Skeletal muscle satellite cell (primary cell): ENCODE results near the gene RBM33.
"Not testable (repeated sequence)": the region's sequence is repeated elsewhere in the genome, so short reads cannot be mapped to it uniquely, and the experiment has no call there.

Experiments
- H3K27me3 ChIP-seq: 2 replicates; pipeline ENCODE4 v1.7.0; 2013; ENCODE audit warnings: low read length; ENCODE audit not compliant: control insufficient read depth, insufficient read depth
- H3K36me3 ChIP-seq: 2 replicates; pipeline ENCODE4 v1.7.0; 2013; ENCODE audit warnings: mild to moderate bottlenecking, control low read depth, low read length; ENCODE audit not compliant: insufficient read depth
- H3K4me1 ChIP-seq: 2 replicates; pipeline ENCODE4 v1.7.0; 2013; ENCODE audit warnings: low read length; ENCODE audit not compliant: control insufficient read depth, insufficient read depth
- H3K4me2 ChIP-seq: 2 replicates; pipeline ENCODE4 v1.7.0; 2013; ENCODE audit warnings: mild to moderate bottlenecking, low read length
- H3K4me3 ChIP-seq: 2 replicates; pipeline ENCODE4 v1.7.0; 2013; ENCODE audit warnings: low read length
- H3K9ac ChIP-seq: 2 replicates; pipeline ENCODE4 v1.7.0; 2013; ENCODE audit warnings: mild to moderate bottlenecking, low read depth, low read length, moderate library complexity
- H3K9me3 ChIP-seq: replicated peaks from 2 replicates; pipeline ENCODE4 v1.7.0; 2013; ENCODE audit warnings: mild to moderate bottlenecking, control low read depth, low read length

Gene RBM33

DNA sequence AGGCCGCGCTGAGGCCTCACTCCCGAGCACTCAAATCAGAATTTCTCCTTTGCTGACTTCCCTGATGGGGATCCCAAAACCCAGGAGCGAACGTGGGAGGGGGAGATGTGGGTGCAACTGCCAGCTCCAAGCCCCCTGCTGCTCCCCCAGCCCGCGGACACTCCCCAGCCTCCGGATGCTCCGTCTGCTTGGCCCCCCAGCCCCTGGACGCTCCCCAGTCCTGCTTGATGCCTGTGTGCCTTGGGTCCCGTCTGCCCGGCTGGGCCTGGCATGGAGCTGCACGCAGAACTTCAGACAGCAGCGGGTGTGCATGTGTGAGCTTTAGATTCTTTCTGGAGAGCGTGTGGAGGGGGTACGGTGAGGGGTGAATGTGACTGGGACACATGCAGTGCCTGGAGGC, 172.5 kb downstream of the RBM33 start:
- Histone ChIP-seq H3K36me3 (no peaks in the 10 kb centered on the region), H3K4me1 (peaks cover 3% of the 10 kb centered on the region), H3K4me3 (no peak overlapping the region), H3K4me2 (no peak overlapping the region), H3K27me3 (peaks cover 30% of the 10 kb centered on the region), H3K9me3 (no peaks in the 10 kb centered on the region), H3K9ac (no peak overlapping the region)

DNA sequence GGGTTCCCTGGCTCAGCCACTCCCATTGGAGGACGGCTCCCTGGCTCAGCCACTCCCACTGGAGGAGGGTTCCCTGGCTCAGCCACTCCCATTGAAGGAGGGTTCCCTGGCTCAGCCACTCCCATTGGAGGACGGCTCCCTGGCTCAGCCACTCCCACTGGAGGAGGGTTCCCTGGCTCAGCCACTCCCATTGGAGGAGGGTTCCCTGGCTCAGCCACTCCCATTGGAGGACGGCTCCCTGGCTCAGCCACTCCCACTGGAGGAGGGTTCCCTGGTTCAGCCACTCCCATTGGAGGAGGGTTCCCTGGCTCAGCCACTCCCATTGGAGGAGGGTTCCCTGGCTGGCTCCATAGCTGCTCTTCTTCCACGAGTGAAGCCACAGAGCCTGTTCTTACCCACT, 173.1 kb downstream of the RBM33 start:
- H3K27me3 ChIP-seq = peaks cover 25% of the 10 kb centered on the region
- H3K36me3 ChIP-seq, H3K9me3 ChIP-seq, H3K9ac ChIP-seq, H3K4me2 ChIP-seq, H3K4me3 ChIP-seq, H3K4me1 ChIP-seq: not testable (repeated sequence)

DNA sequence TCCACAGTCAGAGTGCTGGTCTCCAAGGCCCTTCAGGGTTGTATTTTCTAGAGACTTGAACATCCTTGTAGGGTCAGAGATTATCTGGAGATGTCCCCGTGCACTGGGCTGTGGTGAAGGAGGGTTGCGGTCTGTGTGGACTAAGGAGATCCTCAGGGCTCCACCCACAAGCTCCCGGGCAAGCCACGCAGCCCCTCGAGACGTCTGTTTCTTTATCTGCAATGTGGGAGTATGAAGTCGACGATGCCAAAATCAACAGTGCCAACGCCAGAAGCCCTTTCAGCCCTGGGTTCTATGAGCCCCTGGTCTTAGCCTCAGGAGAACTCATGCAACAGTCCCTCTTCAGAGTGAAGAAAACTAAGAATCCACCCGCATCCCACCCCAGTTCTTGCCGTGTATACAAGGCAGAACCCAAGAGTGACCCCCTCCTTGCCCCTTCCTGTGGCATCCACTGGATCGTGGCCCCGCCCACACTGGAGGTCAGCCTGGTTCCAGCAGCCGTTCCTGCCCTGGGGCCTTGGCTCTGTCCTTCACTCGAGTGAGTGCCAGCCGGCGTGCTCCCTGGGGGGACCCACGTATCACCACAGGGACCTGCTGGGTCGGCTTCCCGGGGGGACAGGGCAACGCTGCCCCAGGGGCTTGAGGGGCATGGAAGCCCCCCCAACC, 173.8 kb downstream of the RBM33 start:
- Histone ChIP-seq H3K36me3 (no peaks in the 10 kb centered on the region), H3K27me3 (peaks cover 17% of the 10 kb centered on the region)

DNA sequence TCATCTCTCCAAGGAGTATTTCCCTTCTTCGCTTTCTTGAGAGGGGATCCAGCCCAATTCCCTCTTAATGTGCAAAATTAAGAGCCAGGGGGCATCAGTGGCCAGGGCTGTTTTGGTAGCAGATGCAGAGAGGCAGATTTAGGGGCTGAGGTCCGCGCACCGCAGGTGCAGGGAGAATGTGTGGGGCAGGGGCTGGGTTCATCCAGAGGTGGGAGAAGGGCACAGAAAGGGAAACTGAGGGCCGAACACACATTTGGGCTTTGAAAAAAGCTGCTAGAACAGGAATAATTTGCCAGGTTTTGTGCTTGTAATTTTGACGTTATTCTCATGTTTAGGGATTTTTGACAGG, 174.3 kb downstream of the RBM33 start:
- H3K36me3 ChIP-seq = no peaks in the 10 kb centered on the region
- no peak overlapping the region for H3K4me2 ChIP-seq
- H3K27me3 ChIP-seq = peaks cover 12% of the 10 kb centered on the region
- H3K9me3 ChIP-seq = no peaks in the 10 kb centered on the region
- no peak overlapping the region for H3K9ac ChIP-seq
- no peaks in the 10 kb centered on the region for H3K4me1 ChIP-seq
- H3K4me3 ChIP-seq = no peak overlapping the region

More for the DNA sequence above, 173.8 kb downstream of the RBM33 start:
- Histone ChIP-seq H3K9me3 (no peaks in the 10 kb centered on the region), H3K4me1 (no peaks in the 10 kb centered on the region), H3K4me3 (no peak overlapping the region), H3K4me2 (no peak overlapping the region), H3K9ac (no peak overlapping the region)

DNA sequence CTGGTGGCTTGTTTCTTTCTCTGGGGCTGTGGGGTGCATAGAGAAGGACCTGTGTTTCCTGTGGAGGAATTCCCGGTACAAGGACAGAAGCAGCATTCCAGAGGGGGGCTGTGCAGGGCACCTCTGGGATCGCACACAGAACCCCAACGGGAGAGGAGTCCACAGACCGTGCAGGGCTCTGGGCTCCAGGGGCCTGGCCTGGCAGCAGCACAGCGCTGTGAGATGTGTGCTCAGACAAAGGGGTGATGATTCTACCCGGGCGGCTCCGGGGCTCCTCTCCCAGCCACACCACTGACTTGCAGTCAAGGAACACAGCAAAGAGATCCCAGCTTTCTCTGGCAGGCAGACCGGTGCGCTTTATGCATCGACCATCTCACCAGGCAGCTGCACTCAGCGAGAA, 174.7 kb downstream of the RBM33 start:
- Histone ChIP-seq H3K27me3 (peaks cover 8% of the 10 kb centered on the region), H3K4me2 (no peak overlapping the region), H3K9ac (no peak overlapping the region), H3K4me3 (no peak overlapping the region), H3K9me3 (no peaks in the 10 kb centered on the region), H3K36me3 (no peaks in the 10 kb centered on the region), H3K4me1 (no peaks in the 10 kb centered on the region)

DNA sequence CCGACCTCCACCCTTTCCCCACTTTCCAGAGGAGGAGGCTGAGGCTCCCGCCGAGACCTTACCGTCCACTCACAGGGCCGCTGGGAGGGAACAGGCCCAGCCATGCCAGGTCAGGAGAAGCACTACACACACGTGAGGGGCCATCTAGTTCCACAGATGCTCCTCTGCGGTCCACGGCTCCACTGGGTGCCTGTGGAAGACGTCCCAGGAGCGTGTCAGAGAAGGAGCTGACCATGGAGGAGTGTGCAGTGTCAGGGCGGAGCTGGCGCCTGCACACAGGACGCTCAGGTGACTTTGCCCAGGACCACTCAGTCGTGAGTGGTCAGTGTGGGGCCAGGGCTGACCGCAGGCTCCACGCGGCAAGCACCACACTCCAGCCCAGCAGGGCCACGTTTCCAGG, 175.8 kb downstream of the RBM33 start:
- Histone ChIP-seq H3K9ac (no peak overlapping the region), H3K9me3 (no peaks in the 10 kb centered on the region), H3K4me2 (no peak overlapping the region), H3K4me1 (no peaks in the 10 kb centered on the region), H3K36me3 (no peaks in the 10 kb centered on the region), H3K27me3 (peaks cover 3% of the 10 kb centered on the region), H3K4me3 (no peak overlapping the region)

DNA sequence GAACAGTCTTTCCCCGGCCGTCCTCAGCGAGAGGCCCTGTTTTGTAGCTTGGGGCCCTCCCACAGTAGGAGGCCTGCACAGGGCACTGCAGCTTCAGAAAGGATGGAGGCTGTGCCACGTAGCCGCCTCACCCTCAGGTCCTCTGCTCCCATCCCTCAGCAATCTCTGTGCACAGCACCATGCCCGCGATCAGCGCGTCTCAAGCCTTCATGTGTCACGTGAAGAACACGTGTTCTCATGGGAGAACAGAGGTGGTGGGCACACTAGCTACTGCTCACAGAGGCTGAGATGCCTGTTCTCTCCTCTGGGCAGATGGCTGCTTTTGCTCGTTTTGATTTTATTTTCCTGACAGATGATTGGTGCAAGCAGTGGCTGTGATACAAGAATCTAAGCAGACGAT, 176.3 kb downstream of the RBM33 start:
- Histone ChIP-seq H3K4me2 (no peak overlapping the region), H3K4me1 (no peaks in the 10 kb centered on the region), H3K36me3 (no peaks in the 10 kb centered on the region), H3K9ac (no peak overlapping the region), H3K9me3 (no peaks in the 10 kb centered on the region), H3K27me3 (peaks cover 2% of the 10 kb centered on the region), H3K4me3 (no peak overlapping the region)

DNA sequence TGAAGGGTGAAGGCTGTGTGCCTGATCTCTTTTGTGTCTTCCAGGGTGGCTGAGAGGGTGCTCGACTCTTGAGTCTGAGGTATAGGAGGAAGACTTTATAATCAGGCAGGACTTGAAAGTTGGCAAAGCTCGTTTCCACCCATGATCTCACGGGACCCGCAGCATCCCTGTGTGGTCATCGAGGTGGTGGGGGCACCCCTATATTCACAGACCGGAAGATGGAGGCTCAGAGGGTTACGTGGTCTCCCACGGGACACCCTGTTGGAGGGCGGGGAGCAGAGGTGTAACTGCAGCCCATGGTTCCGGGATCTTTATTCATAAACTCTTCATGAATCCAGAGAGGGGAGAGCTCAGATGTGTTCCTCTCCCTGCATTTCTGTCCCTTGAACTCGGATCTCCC, 177.4 kb downstream of the RBM33 start:
- Histone ChIP-seq H3K4me3 (no peak overlapping the region), H3K27me3 (no peaks in the 10 kb centered on the region), H3K36me3 (no peaks in the 10 kb centered on the region), H3K4me2 (no peak overlapping the region), H3K9ac (no peak overlapping the region), H3K4me1 (no peaks in the 10 kb centered on the region), H3K9me3 (no peaks in the 10 kb centered on the region)

DNA sequence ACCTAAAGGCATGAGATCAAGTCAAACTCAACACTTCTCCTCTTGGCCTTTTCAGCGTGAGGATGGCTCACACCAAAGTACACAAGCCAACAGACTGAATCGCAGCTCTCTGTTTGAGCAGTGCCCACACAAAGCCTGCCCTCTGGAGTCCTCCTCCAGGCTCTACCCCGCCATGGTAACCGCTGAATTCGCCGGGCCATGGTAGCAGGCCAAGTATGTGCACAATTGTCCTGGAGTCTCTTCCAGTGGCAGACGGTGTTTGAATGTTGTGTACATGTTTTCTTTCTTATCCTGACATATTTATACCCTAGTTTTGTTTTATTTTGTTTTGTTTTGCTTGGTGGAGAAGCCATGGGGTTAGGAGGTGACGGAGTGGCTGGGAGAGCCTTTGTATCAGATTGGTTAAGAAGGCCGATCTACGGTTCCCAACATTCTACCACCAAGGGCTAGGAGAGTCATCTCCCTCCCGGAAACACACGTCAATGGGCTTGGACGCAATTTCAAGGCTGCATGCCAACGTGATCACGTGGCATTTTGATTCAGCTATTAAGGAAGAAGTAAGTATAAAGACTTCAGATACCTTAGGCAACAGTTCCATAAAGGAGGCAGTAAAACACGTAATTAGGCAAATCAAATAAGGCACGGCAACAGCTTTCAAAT, 179.9 kb downstream of the RBM33 start:
- H3K4me1 ChIP-seq = no peaks in the 10 kb centered on the region
- H3K36me3 ChIP-seq = no peaks in the 10 kb centered on the region
- peaks cover 5% of the 10 kb centered on the region for H3K9me3 ChIP-seq
- no peak overlapping the region for H3K4me2 ChIP-seq
- H3K9ac ChIP-seq = no peak overlapping the region
- H3K4me3 ChIP-seq = no peak overlapping the region
- H3K27me3 ChIP-seq = no peaks in the 10 kb centered on the region

DNA sequence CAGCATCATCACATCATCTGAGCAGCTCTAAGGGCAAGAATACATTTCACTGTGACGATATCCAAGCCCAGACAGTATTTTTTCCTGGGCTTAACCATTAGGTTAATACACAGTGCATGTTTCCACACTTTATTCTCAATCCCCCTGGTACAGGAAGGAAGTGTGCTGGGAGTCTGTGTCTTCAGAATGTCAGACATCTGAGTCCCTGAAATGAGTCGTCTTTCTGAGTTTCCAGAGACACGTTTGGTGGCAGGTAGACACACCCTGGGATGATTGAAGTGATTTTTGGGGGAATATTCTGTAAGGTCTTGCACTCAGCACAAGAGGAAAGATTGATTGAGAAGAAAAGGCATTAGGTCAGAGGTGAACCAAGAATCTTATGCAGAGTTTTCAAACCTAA, 180.9 kb downstream of the RBM33 start:
- no peak overlapping the region for H3K9ac ChIP-seq
- H3K9me3 ChIP-seq = peaks cover 5% of the 10 kb centered on the region
- no peak overlapping the region for H3K4me2 ChIP-seq
- H3K36me3 ChIP-seq = no peaks in the 10 kb centered on the region
- H3K27me3 ChIP-seq = no peaks in the 10 kb centered on the region
- no peaks in the 10 kb centered on the region for H3K4me1 ChIP-seq
- no peak overlapping the region for H3K4me3 ChIP-seq

DNA sequence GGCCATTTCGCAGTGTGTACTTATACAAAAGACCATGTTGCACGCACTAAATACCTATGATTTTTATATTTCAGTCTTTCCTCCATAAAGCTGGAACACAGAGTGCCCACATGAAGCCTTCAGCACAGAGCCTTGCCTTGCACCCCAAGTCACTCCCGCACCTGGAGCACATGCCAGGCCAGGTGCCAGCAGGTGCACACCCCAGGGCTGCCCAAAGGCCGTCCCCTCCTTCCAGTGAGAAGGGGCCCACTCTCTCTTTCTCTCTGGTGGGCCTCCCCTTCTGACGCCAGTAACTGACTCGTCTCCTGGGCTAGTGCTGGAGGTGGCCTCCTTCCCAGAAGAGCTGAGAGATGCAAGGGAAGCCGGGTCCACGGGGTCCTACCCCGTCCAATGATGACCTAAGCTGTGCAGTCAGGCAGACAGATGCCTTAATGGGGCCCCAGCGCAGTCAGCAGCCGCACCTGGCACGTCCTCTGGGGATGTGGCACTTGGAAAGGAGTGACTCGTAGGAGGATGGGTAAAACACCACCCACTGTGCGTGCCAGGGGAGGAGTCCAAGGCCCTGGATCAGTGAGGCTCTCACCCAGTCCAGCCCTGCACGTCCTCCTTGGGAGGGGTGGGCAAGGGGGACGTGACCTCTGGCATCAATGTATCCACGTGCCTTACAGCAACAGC, 185.5 kb downstream of the RBM33 start:
- no peak overlapping the region for H3K4me2 ChIP-seq
- no peak overlapping the region for H3K9ac ChIP-seq
- peaks cover 5% of the 10 kb centered on the region for H3K9me3 ChIP-seq
- no peak overlapping the region for H3K4me3 ChIP-seq
- H3K4me1 ChIP-seq = no peaks in the 10 kb centered on the region
- no peaks in the 10 kb centered on the region for H3K27me3 ChIP-seq
- no peaks in the 10 kb centered on the region for H3K36me3 ChIP-seq
